IMR-90 (cell line): ENCODE measurements around the gene OTOGL. TPM values are rescaled to one million over a fixed set of nuclear protein-coding genes. Genes with fewer than 3 reads are reported as not detected.

Source experiments
- ATAC-seq: fragments of 200-7000 bp; cut with Tn5 transposase; 2 replicates; pipeline ENCODE4 v1.9.1; 2020; ENCODE audit warnings: low read depth, mild to moderate bottlenecking, moderate library complexity
- BruUV-seq: library from RNA; stranded (reverse); fragments of 400-500 nt; replicated peaks from 2 replicates; lab custom pipeline; 2021; lab: Mats Ljungman, UMichigan
- CTCF ChIA-PET: fragments of 300-600 bp; formaldehyde crosslinking; extraction: SDS; loops from one replicate; lab custom pipeline; 2021; ENCODE audit warnings: antibody characterized with exemption; lab: Yijun Ruan, JAX
- POLR2A ChIA-PET: fragments of 300-600 bp; sonication (Branson Sonifier 250); formaldehyde crosslinking; loops from one replicate; lab custom pipeline; 2022; ENCODE audit warnings: antibody characterized with exemption; ENCODE audit not compliant: unreplicated experiment; lab: Charles Lee
- DNase-seq: peaks from one replicate; pipeline ENCODE4 v3.0.0; 2013
- H2AFZ ChIP-seq: replicated peaks from 2 replicates; pipeline ENCODE3; 2013; ENCODE audit warnings: low read length, mild to moderate bottlenecking; ENCODE audit not compliant: poor library complexity
- H2AK5ac ChIP-seq: 2 replicates; pipeline ENCODE4 v1.6.1; 2013; ENCODE audit warnings: low read depth, low read length, inconsistent platforms
- H2AK9ac ChIP-seq: replicated peaks from 2 replicates; pipeline ENCODE3; 2013; ENCODE audit warnings: mild to moderate bottlenecking, low read depth, low read length, moderate library complexity; ENCODE audit not compliant: poor library complexity
- H2BK120ac ChIP-seq: 2 replicates; pipeline ENCODE4 v1.6.1; 2013; ENCODE audit warnings: low read depth, low read length, inconsistent platforms
- H2BK15ac ChIP-seq: 3 replicates; pipeline ENCODE4 v1.6.1; 2013; ENCODE audit warnings: low read depth, low read length, inconsistent platforms
- H2BK20ac ChIP-seq: 2 replicates; pipeline ENCODE4 v1.6.1; 2013; ENCODE audit warnings: low read depth, mild to moderate bottlenecking, inconsistent platforms, low read length, moderate library complexity
- H2BK5ac ChIP-seq: 2 replicates; pipeline ENCODE4 v1.6.1; 2013; ENCODE audit warnings: mild to moderate bottlenecking, low read depth, low read length, inconsistent platforms; ENCODE audit not compliant: poor library complexity, severe bottlenecking
- H3K14ac ChIP-seq: replicated peaks from 2 replicates; pipeline ENCODE4 v1.6.1; 2013; ENCODE audit warnings: low read depth, low read length, inconsistent platforms
- H3K18ac ChIP-seq: 2 replicates; pipeline ENCODE4 v1.6.1; 2013; ENCODE audit warnings: low read depth, low read length, control low read depth
- H3K23ac ChIP-seq: 2 replicates; pipeline ENCODE4 v1.6.1; 2013; ENCODE audit warnings: low read depth, low read length, inconsistent platforms
- H3K27ac ChIP-seq: 2 replicates; pipeline ENCODE4 v1.5.1; 2013; ENCODE audit warnings: mild to moderate bottlenecking, control low read depth, low read length; ENCODE audit not compliant: insufficient read depth
- H3K27me3 ChIP-seq: 2 replicates; pipeline ENCODE4 v1.6.1; 2013; ENCODE audit warnings: low read length; ENCODE audit not compliant: control insufficient read depth, insufficient read depth
- H3K36me3 ChIP-seq: 2 replicates; pipeline ENCODE4 v1.6.1; 2013; ENCODE audit warnings: low read length, mixed read lengths; ENCODE audit not compliant: control insufficient read depth, insufficient read depth
- H3K4ac ChIP-seq: 2 replicates; pipeline ENCODE4 v1.6.1; 2013; ENCODE audit warnings: low read depth, low read length, inconsistent platforms
- H3K4me1 ChIP-seq: 2 replicates; pipeline ENCODE4 v1.6.1; 2013; ENCODE audit warnings: low read length, mixed read lengths; ENCODE audit not compliant: control insufficient read depth, insufficient read depth
- H3K4me2 ChIP-seq: 2 replicates; pipeline ENCODE4 v1.6.1; 2013; ENCODE audit warnings: low read depth, mild to moderate bottlenecking, control low read depth, low read length, moderate library complexity
- H3K4me3 ChIP-seq: 2 replicates; pipeline ENCODE4 v1.5.1; 2013; ENCODE audit warnings: low read depth, mild to moderate bottlenecking, control low read depth, low read length, moderate library complexity; ENCODE audit not compliant: insufficient read depth
- H3K56ac ChIP-seq: 2 replicates; pipeline ENCODE4 v1.6.1; 2013; ENCODE audit warnings: low read length, inconsistent platforms; ENCODE audit not compliant: insufficient read depth; ENCODE audit errors: extremely low read depth
- H3K79me1 ChIP-seq, 2 experiments: 2 replicates each; pipeline ENCODE4 v1.6.1; 2013; ENCODE audit warnings: low read length in 2 of 2, inconsistent platforms in 1 of 2, low read depth in 1 of 2
- H3K9ac ChIP-seq: 2 replicates; pipeline ENCODE4 v1.6.1; 2013; ENCODE audit warnings: low read depth, low read length, control low read depth
- H3K9me1 ChIP-seq: 2 replicates; pipeline ENCODE4 v1.6.1; 2013; ENCODE audit warnings: low read length, inconsistent platforms; ENCODE audit not compliant: insufficient read depth
- H3K9me3 ChIP-seq: 2 replicates; pipeline ENCODE4 v1.6.1; 2013; ENCODE audit warnings: low read length; ENCODE audit not compliant: control insufficient read depth, insufficient read depth
- H4K20me1 ChIP-seq: 2 replicates; pipeline ENCODE4 v1.6.1; 2013; ENCODE audit warnings: low read length, inconsistent platforms; ENCODE audit not compliant: insufficient read depth
- H4K5ac ChIP-seq: 2 replicates; pipeline ENCODE4 v1.6.1; 2013; ENCODE audit warnings: mild to moderate bottlenecking, low read depth, low read length, control low read depth
- H4K8ac ChIP-seq, 2 experiments: 2 replicates each; pipeline ENCODE4 v1.6.1; 2013; ENCODE audit warnings: low read depth in 2 of 2, low read length in 2 of 2, control low read depth in 1 of 2, inconsistent platforms in 1 of 2
- H4K91ac ChIP-seq: 2 replicates; pipeline ENCODE4 v1.6.1; 2013; ENCODE audit warnings: low read depth, low read length, inconsistent platforms; ENCODE audit not compliant: insufficient read depth
- BHLHE40 ChIP-seq: fragments of 150-350 bp; IDR thresholded peaks from 2 replicates; pipeline ENCODE4 v1.6.1; 2016; ENCODE audit warnings: mild to moderate bottlenecking, low read depth, low read length
- CEBPB ChIP-seq: IDR thresholded peaks from 2 replicates; pipeline ENCODE4 v1.6.1; 2012; ENCODE audit warnings: low read depth, low read length, improper control_type of control experiment
- CHD1 ChIP-seq: IDR thresholded peaks from 2 replicates; pipeline ENCODE4 v1.6.1; 2012; ENCODE audit warnings: low read depth, low read length, improper control_type of control experiment
- CTCF ChIP-seq: conservative IDR thresholded peaks from 2 replicates; pipeline ENCODE4 v1.5.1; 2012; ENCODE audit warnings: mild to moderate bottlenecking, low read depth, low read length, improper control_type of control experiment
- ELK1 ChIP-seq: fragments of 150-350 bp; IDR thresholded peaks from 2 replicates; pipeline ENCODE4 v1.6.1; 2016; ENCODE audit warnings: low read depth, mild to moderate bottlenecking, low read length, moderate library complexity, borderline replicate concordance
- FOS ChIP-seq: fragments of 150-350 bp; IDR thresholded peaks from 2 replicates; pipeline ENCODE4 v1.6.1; 2016; ENCODE audit warnings: low read depth, low read length
- MAFK ChIP-seq: IDR thresholded peaks from 2 replicates; pipeline ENCODE4 v1.6.1; 2012; ENCODE audit warnings: low read depth, low read length, improper control_type of control experiment
- MAZ ChIP-seq: IDR thresholded peaks from 2 replicates; pipeline ENCODE4 v1.6.1; 2012; ENCODE audit warnings: low read depth, mild to moderate bottlenecking, low read length, improper control_type of control experiment, moderate library complexity, borderline replicate concordance
- MXI1 ChIP-seq: IDR thresholded peaks from 2 replicates; pipeline ENCODE4 v1.6.1; 2012; ENCODE audit warnings: low read depth, mild to moderate bottlenecking, low read length, moderate library complexity, borderline replicate concordance
- NFE2L2 ChIP-seq: fragments of 150-350 bp; IDR thresholded peaks from 2 replicates; pipeline ENCODE4 v1.6.1; 2016; ENCODE audit warnings: low read depth, mild to moderate bottlenecking, low read length
- POLR2A ChIP-seq: IDR thresholded peaks from 2 replicates; pipeline ENCODE4 v1.6.1; 2012; ENCODE audit warnings: mild to moderate bottlenecking, low read depth, low read length
- RAD21 ChIP-seq: IDR thresholded peaks from 2 replicates; pipeline ENCODE4 v1.6.1; 2012; ENCODE audit warnings: low read length, improper control_type of control experiment
- RCOR1 ChIP-seq: IDR thresholded peaks from 2 replicates; pipeline ENCODE4 v1.6.1; 2012; ENCODE audit warnings: mild to moderate bottlenecking, low read length, improper control_type of control experiment; ENCODE audit not compliant: insufficient replicate concordance
- RFX5 ChIP-seq: IDR thresholded peaks from 2 replicates; pipeline ENCODE4 v1.8.0; 2012; ENCODE audit warnings: low read depth, mild to moderate bottlenecking, low read length, moderate library complexity
- SMC3 ChIP-seq: fragments of 150-350 bp; IDR thresholded peaks from 2 replicates; pipeline ENCODE4 v1.6.1; 2016; ENCODE audit warnings: low read depth, mild to moderate bottlenecking, antibody characterized with exemption, low read length, moderate library complexity
- USF2 ChIP-seq: fragments of 150-350 bp; IDR thresholded peaks from 2 replicates; pipeline ENCODE4 v1.6.1; 2017; ENCODE audit warnings: mild to moderate bottlenecking, antibody characterized with exemption, low read length, low read depth
- dilution Hi-C: fragments of 300-500 bp; cut with HindIII; formaldehyde crosslinking; loops from one replicate; pipeline ENCODE4 v1.14.3; 2018; ENCODE audit warnings: low sequenced_read_pairs; ENCODE audit not compliant: unreplicated experiment
- in situ Hi-C: fragments of 300-500 bp; cut with MboI; formaldehyde crosslinking; loops from 3 replicates; pipeline ENCODE4 v1.14.3; 2019; ENCODE audit warnings: low sequenced_read_pairs, inconsistent platforms, mixed read lengths
- intact Hi-C: fragments of 100-400 bp; cut with micrococcal nuclease; formaldehyde crosslinking; loops from 2 replicates; pipeline ENCODE4 v1.10.0; 2022
- polyA plus RNA-seq, 3 experiments: library from polyadenylated mRNA; depleted of rRNA; stranded (reverse); fragments of >200 nt; gene quantifications; 2 replicates each; pipeline ENCODE4 v1.2.3, GENCODE V29; 2012; ENCODE audit warnings: low replicate concordance in 1 of 3
- total RNA-seq: library from RNA; depleted of rRNA; stranded (reverse); fragments of >200 nt; gene quantifications from 2 replicates; pipeline ENCODE4 v1.2.3, GENCODE V29; 2012

The OTOGL gene
- total and polyA plus RNA-seq, 2 of the 4 experiments (the other 2 are of a cell fraction) = 0.10 to 0.18 TPM

GRCh38 chr12:80317307-80317706 is 218.0 kb downstream of the OTOGL start:
- no peaks in the 10 kb centered on the region for H4K20me1 ChIP-seq
- H2AK9ac ChIP-seq = no peak overlapping the region
- H3K14ac ChIP-seq = no peak overlapping the region
- H2AK5ac ChIP-seq = no peak overlapping the region
- CTCF ChIA-PET = no interaction called here
- H3K23ac ChIP-seq = no peak overlapping the region
- no peak overlapping the region for H2AFZ ChIP-seq
- H2BK120ac ChIP-seq = no peak overlapping the region
- BruUV-seq = no TSS peak
- no peak overlapping the region for H4K91ac ChIP-seq
- H3K4me1 ChIP-seq = 0 out of 2 replicates have a peak, but pooled peaks cover 2% of the 10 kb centered on the region
- DNase-seq = no peak
- H3K4me3 ChIP-seq = no peak overlapping the region
- H2BK5ac ChIP-seq = no peak overlapping the region
- H3K9ac ChIP-seq = no peak overlapping the region
- no peak for ATAC-seq
- TF ChIP-seq USF2 (no peak), NFE2L2 (no peak), POLR2A (no peak), CTCF (no peak), FOS (no peak), CHD1 (no peak), SMC3 (no peak), MAFK (no peak), BHLHE40 (no peak), MXI1 (no peak), RAD21 (no peak), ELK1 (no peak), RFX5 (no peak), CEBPB (no peak), MAZ (no peak), RCOR1 (no peak)
- no peak overlapping the region for H3K18ac ChIP-seq
- no peak overlapping the region for H3K56ac ChIP-seq
- no peak overlapping the region for H3K27ac ChIP-seq
- no peak overlapping the region for H2BK15ac ChIP-seq
- H3K4ac ChIP-seq = no peak overlapping the region
- dilution Hi-C loops (no loop called here), intact Hi-C loops (loop anchor here (10.0 kb wide), 1 partner anchor 937 kb away; no protein-coding TSS in a partner anchor), in situ Hi-C loops (no loop called here)
- no peak overlapping the region for H3K4me2 ChIP-seq
- no peaks in the 10 kb centered on the region for H3K27me3 ChIP-seq
- no peaks in the 10 kb centered on the region for H3K9me3 ChIP-seq
- no peak overlapping the region for H4K5ac ChIP-seq
- no peaks in the 10 kb centered on the region for H3K36me3 ChIP-seq
- H3K9me1 ChIP-seq = no peaks in the 10 kb centered on the region
- no peaks in the 10 kb centered on the region for H3K79me1 ChIP-seq
- H2BK20ac ChIP-seq = no peak overlapping the region
- H4K8ac ChIP-seq = no peak overlapping the region
- POLR2A ChIA-PET = interaction anchor here (0.7 kb wide), 1 partner anchor 51 kb away, joined by 4 read pairs; no protein-coding TSS in a partner anchor
